Fibroblast of the aortic adventitia (primary cell): ENCODE data around the gene UVRAG. TPM values are rescaled to one million over a fixed set of nuclear protein-coding genes. Genes with fewer than 3 reads are reported as not detected.
A peak's percentile ranks its signal among the peaks of the same experiment; 100 is the strongest.

Experiments used
- DNase-seq: peaks from one replicate; pipeline ENCODE4 v3.0.0-alpha.2; 2010; ENCODE audit warnings: low read depth
- H3K4me3 ChIP-seq: 2 replicates; pipeline ENCODE4 v1.5.1; 2011; ENCODE audit warnings: low read depth, mild to moderate bottlenecking, control low read depth, low read length, moderate library complexity
- total RNA-seq: library from RNA; depleted of rRNA; stranded (reverse); fragments of >200 nt; gene quantifications from 2 replicates; pipeline ENCODE4 v1.2.3, GENCODE V29; 2012; ENCODE audit warnings: low replicate concordance
- TF ChIP-seq, protein P1 (sequence below): IDR thresholded peaks from 2 replicates; pipeline ENCODE4 v1.5.1; 2011; ENCODE audit warnings: mild to moderate bottlenecking, low read length, control low read depth, inconsistent platforms; ENCODE audit not compliant: insufficient read depth

The UVRAG gene
- total RNA-seq, 1 donor, result 21.6 TPM

DNA sequence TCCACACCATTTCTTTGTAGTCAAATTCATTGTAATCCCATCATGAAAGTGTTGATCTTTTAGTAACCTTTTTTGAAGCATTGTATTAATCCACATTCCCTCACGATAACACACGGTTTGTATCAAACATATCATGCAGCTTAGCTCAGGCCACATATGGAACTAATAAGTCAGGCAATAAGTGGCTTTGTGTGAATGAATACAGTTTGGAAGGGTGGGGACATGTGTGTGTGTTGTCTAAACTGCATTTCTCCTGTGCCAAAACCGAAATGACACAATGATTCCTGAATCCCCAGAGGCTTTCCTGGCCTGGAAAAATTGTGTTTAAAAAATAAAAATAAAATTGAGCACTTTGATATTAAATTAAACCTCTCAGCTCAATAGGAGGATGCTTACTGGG, 293.0 kb downstream of the UVRAG start:
- TF ChIP-seq, protein P1, sequence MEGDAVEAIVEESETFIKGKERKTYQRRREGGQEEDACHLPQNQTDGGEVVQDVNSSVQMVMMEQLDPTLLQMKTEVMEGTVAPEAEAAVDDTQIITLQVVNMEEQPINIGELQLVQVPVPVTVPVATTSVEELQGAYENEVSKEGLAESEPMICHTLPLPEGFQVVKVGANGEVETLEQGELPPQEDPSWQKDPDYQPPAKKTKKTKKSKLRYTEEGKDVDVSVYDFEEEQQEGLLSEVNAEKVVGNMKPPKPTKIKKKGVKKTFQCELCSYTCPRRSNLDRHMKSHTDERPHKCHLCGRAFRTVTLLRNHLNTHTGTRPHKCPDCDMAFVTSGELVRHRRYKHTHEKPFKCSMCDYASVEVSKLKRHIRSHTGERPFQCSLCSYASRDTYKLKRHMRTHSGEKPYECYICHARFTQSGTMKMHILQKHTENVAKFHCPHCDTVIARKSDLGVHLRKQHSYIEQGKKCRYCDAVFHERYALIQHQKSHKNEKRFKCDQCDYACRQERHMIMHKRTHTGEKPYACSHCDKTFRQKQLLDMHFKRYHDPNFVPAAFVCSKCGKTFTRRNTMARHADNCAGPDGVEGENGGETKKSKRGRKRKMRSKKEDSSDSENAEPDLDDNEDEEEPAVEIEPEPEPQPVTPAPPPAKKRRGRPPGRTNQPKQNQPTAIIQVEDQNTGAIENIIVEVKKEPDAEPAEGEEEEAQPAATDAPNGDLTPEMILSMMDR, result no peak
- no peak overlapping the region for H3K4me3 ChIP-seq
- DNase-seq, result peak; percentile 59

DNA sequence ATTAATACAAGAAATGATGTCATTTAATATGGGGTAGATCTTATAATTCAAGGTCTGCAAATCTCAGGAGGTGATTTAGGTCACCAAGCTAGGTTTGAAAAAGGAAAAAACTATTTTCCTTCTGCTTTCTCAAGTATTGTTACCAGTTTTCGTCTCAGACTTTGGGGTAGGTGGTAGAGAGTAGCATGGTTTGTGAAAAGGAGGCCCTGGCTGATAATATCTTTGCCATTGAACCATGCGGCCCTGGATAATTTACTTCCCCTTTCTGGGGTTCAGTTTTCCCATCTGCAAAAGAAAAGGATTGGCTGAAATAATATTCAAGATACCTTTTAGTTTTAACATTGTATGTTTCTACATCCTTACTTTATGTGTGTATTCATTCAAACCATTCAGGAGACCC, 299.2 kb downstream of the UVRAG start:
- TF ChIP-seq, protein P1, result no peak
- no peak overlapping the region for H3K4me3 ChIP-seq
- DNase-seq, result no peak

DNA sequence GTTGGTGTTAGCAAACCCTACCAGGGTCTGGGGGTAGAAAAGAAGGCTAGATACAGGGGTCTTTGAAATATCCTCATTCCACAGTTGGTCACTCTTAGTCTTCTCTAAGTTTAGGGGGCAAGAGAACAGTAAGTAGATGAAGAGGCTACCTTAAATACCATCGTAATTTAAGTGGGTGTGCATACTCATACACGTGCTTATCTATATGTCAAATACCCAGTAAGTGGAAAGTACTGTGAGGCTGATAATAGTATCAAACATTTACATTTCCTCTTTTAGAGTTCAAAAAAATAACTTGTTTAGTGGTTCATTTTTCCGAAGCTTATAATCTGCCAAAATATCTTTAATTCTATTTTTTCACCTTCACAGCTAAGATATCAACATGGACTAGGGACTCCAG, 300.5 kb downstream of the UVRAG start:
- TF ChIP-seq, protein P1, result no peak
- DNase-seq, result no peak
- H3K4me3 ChIP-seq, result no peak overlapping the region

DNA sequence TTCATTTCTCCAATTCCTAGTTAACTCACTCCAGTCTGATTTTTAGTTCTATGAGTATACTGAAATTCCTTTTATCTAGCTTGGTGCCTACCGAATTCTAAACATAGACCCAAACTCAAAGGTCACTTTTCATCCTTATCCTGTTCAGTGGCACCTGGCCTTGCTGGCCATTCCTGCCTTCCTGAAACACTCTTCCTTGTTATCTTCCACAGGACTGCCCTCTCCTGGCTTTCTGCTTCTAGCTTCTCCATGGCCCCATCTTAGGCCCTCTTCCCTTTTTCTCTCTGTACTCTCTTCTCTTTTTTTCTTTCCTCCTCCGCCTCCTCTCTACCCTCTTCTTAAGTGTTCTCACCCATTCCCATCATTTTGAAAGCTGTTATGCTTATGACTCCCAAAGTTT, 304.0 kb downstream of the UVRAG start:
- TF ChIP-seq, protein P1, result no peak
- DNase-seq, result no peak
- no peak overlapping the region for H3K4me3 ChIP-seq

DNA sequence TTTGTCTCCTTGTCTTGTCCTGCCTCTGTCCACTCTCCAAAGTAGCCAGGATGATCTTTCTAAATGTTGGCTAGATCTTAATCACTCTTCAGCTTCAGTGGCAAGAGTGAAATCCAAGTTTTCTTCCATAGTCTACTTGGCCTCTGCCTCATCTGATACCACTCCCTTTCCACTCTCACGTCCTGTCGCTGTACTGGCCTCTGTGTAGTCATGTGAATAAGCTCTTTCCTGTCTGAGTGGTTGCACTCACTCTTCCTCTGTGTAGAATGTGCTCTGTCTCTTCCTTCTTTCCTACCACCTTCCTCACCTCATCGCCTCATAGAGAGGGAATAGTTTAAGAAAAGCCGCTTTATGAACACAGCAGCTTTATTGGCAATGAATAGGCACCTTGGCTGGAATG, 304.8 kb downstream of the UVRAG start:
- DNase-seq, result no peak
- H3K4me3 ChIP-seq, result no peak overlapping the region
- TF ChIP-seq, protein P1, result no peak

DNA sequence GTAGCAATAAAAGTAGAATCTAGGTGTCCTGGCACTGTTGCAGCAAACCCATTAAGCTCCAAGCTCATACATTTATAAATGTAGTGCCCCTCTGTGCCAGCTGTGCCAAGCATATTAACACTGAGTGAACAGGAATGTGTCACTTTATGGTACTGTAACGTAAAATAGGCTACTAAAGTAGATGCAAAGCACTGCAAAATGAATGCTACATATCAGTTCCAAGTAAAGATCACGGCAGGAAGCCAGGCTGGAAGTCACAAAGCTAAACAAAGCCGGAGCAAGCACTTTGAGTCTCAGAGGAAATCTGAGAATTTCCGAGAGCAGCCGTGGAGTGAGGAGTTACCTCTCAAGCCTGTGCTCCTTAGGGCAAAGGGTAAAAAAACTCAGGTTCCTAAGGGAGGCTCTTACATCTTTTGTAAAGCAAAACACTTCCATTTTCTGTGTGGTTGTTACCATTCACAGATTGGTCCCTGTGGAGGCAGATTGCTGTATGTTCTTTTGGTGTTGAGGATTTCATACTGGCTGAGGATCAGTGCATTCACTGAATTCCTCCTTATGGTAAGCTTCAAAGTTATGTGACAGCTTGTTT, 305.6 kb downstream of the UVRAG start:
- TF ChIP-seq, protein P1, result no peak
- no peak overlapping the region for H3K4me3 ChIP-seq
- peak; percentile 64 for DNase-seq

DNA sequence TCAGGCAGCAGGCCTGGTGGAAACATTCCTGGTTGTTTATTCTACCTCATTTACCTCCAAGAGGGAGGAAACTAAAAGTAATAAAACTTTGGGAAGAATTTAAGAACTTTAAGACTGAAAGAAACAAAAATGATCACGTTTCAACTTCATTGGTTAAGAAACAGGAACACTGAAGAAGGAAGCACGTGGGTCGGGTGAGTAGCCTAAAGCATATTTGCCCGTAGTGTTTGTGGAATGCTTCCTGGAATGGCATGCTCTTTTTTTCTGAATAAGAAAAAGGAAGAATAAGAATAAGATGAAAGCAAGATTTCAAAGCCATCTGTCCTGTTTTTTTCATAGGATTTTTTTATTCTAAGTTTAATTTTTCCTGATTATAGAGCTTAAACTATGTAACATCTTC, 308.2 kb downstream of the UVRAG start:
- TF ChIP-seq, protein P1, result no peak
- no peak overlapping the region for H3K4me3 ChIP-seq
- no peak for DNase-seq
